KMS-11 (cell line): Measurements from ENCODE around the gene UBE2E2.

ENCODE experiments used
- H2AFZ ChIP-seq: fragments of 200-600 bp; sonication (generic); 2 replicates; pipeline ENCODE4 v1.6.1; 2016; ENCODE audit warnings: antibody characterized with exemption, mixed run types, low read depth
- H3K27ac ChIP-seq: fragments of 200-600 bp; sonication (generic); 2 replicates; pipeline ENCODE4 v1.6.1; 2016; ENCODE audit warnings: mild to moderate bottlenecking, mixed run types
- H3K27me3 ChIP-seq: fragments of 200-600 bp; sonication (generic); 2 replicates; pipeline ENCODE4 v1.6.1; 2017; ENCODE audit warnings: mild to moderate bottlenecking, low read depth, mixed run types, moderate library complexity; ENCODE audit not compliant: insufficient read depth
- H3K36me3 ChIP-seq: fragments of 200-600 bp; sonication (generic); 2 replicates; pipeline ENCODE4 v1.6.1; 2017; ENCODE audit warnings: mild to moderate bottlenecking, mixed run types; ENCODE audit not compliant: insufficient read depth
- H3K4me1 ChIP-seq: fragments of 200-600 bp; sonication (generic); 2 replicates; pipeline ENCODE4 v1.6.1; 2016; ENCODE audit warnings: mild to moderate bottlenecking, low read depth, mixed run types; ENCODE audit not compliant: poor library complexity, severe bottlenecking
- H3K4me2 ChIP-seq: fragments of 200-600 bp; sonication (generic); 2 replicates; pipeline ENCODE4 v1.7.0; 2016; ENCODE audit warnings: mild to moderate bottlenecking, mixed run types
- H3K4me3 ChIP-seq: fragments of 200-600 bp; sonication (generic); IDR thresholded peaks from 2 replicates; pipeline ENCODE4 v1.6.1; 2017; ENCODE audit warnings: low read depth, low read length, mixed read lengths; ENCODE audit not compliant: insufficient read depth
- H3K79me2 ChIP-seq: fragments of 200-600 bp; sonication (generic); 2 replicates; pipeline ENCODE4 v1.6.1; 2016; ENCODE audit warnings: low read depth, mixed run types; ENCODE audit not compliant: insufficient read depth
- H3K9ac ChIP-seq: fragments of 200-600 bp; sonication (generic); 2 replicates; pipeline ENCODE4 v1.6.1; 2016; ENCODE audit warnings: mild to moderate bottlenecking, mixed run types
- H4K20me1 ChIP-seq: fragments of 200-600 bp; sonication (generic); 2 replicates; pipeline ENCODE4 v1.6.1; 2016; ENCODE audit warnings: mild to moderate bottlenecking, mixed run types; ENCODE audit not compliant: insufficient read depth
- TF ChIP-seq, protein P1 (sequence below): fragments of 200-600 bp; sonication (generic); conservative IDR thresholded peaks from 2 replicates; pipeline ENCODE4 v1.6.1; 2017; ENCODE audit warnings: low read depth, mild to moderate bottlenecking, antibody characterized with exemption, low read length, moderate library complexity, mixed read lengths

The UBE2E2 gene

DNA sequence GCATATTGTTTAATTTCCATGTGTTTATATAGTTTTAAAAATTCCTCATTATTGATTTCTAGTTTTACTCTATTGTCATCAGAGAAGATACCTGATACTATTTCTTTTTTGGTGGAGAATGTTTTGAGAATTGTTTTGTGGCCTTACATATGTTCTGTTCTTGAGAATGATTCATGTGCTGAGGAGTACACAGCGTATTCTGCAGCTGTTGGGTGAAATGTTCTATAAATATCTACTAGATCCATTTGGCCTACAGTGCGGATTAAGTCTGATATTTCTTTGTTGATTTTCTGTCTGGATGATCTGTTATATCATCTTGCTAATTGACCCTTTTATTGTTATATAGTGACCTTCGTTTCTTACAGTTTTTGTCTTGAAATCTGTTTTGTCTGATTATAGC, 109.7 kb downstream of the UBE2E2 start:
- Histone ChIP-seq H3K27ac (no peak overlapping the region), H3K4me2 (no peak overlapping the region), H2AFZ (no peak overlapping the region), H3K4me3 (no peak overlapping the region), H3K9ac (no peak overlapping the region), H3K36me3 (no peaks in the 10 kb centered on the region), H3K79me2 (no peaks in the 10 kb centered on the region; the same call in 1 of the 2 replicates), H3K4me1 (no peaks in the 10 kb centered on the region), H3K27me3 (no peaks in the 10 kb centered on the region), H4K20me1 (no peaks in the 10 kb centered on the region)
- TF ChIP-seq, protein P1, sequence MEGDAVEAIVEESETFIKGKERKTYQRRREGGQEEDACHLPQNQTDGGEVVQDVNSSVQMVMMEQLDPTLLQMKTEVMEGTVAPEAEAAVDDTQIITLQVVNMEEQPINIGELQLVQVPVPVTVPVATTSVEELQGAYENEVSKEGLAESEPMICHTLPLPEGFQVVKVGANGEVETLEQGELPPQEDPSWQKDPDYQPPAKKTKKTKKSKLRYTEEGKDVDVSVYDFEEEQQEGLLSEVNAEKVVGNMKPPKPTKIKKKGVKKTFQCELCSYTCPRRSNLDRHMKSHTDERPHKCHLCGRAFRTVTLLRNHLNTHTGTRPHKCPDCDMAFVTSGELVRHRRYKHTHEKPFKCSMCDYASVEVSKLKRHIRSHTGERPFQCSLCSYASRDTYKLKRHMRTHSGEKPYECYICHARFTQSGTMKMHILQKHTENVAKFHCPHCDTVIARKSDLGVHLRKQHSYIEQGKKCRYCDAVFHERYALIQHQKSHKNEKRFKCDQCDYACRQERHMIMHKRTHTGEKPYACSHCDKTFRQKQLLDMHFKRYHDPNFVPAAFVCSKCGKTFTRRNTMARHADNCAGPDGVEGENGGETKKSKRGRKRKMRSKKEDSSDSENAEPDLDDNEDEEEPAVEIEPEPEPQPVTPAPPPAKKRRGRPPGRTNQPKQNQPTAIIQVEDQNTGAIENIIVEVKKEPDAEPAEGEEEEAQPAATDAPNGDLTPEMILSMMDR = no peak

DNA sequence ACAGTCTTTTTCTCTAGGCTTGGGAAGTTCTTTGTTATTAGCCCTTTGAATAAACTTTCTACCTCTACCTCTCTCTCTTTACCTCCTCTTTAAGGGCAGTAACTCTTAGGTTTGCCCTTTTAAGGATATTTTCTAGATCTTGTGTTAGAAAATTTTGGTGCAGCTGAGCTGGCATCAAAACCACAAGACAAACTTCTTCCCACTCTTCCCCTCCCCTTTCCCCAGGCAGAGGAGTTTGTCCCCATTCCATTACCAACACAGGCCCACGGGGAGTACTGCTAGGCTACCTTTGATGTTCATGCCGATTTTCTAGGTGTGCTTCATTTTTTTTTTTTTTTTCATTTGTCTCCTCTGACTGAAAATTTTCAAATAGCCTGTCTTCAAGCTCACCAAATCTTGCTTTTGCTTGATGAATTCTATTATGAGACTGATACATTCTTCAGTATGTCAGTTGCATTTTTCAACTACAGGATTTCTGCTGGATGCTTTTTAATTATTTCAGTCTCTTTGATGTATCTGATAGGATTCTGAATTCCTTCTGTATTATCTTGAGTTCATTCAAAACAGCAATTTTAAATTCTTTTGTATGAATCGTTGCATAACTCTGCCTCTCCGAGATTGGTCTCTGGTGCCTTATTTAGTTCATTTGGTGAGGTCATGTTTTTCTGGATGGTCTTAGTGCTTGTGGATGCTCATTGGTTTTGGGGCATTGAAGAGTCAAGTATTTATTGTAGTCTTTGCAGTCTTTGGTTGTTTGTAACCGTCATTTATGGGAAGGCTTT, 112.0 kb downstream of the UBE2E2 start:
- H3K4me2 ChIP-seq = no peak overlapping the region
- no peak overlapping the region for H3K27ac ChIP-seq
- H2AFZ ChIP-seq = no peak overlapping the region
- no peak overlapping the region for H3K4me3 ChIP-seq
- no peaks in the 10 kb centered on the region for H3K4me1 ChIP-seq
- H3K79me2 ChIP-seq = no peaks in the 10 kb centered on the region; the same call in 1 of the 2 replicates
- TF ChIP-seq, protein P1 = no peak
- H4K20me1 ChIP-seq = no peaks in the 10 kb centered on the region
- H3K9ac ChIP-seq = no peak overlapping the region
- H3K36me3 ChIP-seq = no peaks in the 10 kb centered on the region
- H3K27me3 ChIP-seq = no peaks in the 10 kb centered on the region

DNA sequence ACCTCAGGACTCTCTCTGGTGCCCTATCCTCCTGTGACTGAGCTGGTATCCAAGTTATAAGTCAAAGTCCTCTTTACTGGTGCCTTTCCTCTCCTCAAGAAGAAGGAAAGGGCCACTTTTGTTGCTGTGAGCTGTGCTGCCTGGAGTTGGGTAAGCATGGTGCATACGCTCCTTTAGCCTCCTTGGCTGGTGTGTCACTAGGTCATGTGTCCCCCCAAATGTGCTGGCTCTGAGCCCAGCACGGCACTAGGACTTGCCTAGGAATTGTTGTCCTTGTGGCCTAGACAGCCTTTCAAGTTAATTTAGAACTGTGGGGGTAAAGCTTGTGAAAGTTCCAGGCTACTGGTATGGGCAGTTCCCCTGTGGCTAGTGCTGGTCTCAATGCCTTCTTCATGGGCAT, 113.8 kb downstream of the UBE2E2 start:
- Histone ChIP-seq H3K27me3 (no peaks in the 10 kb centered on the region), H4K20me1 (no peaks in the 10 kb centered on the region), H2AFZ (no peak overlapping the region), H3K79me2 (no peaks in the 10 kb centered on the region; the same call in 1 of the 2 replicates), H3K4me3 (no peak overlapping the region), H3K4me2 (no peak overlapping the region), H3K4me1 (no peaks in the 10 kb centered on the region), H3K36me3 (no peaks in the 10 kb centered on the region), H3K27ac (no peak overlapping the region), H3K9ac (no peak overlapping the region)
- TF ChIP-seq, protein P1 = no peak

DNA sequence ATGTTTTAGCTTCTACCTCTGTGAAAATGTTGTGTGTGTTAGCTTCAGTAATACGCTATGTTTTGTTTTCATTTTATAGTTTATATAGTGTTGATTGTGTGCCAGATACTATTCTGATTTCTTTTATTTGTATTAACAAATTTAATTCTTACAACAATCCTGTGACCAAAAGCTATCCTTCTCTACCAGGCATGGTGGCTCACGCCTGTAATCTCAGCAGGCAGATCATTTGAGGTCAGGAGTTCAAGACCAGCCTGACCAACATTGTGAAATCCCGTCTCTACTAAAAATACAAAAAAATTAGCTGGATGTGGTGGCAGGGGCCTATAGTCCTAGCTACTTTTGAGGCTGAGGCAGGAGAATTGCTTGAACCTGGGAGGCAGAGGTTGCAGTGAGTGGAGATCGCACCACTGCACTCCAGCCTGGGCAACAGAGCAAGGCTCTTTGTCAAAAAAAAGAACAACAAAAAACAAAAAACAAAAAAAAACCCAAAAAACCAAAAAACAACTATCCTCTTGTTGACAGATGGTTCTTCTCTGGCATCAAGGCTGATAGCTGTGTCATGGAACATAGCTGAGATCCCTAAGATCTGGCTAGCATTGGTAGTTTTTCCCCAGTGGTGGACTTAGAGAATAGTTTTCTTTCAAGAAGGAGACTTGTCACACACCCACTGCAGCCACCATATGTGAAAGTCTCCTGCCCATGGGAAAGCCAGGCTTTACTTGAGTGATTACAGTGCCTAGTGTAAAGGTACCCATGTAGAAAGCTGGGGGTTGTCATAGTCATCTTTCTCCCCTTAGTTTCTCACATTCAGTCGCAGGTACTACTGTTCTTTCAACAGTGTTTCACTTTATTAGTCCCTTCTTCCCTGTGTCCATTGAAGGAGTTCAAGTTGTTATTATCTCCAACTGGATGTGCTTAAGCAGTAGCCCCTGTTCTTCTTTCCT, 116.5 kb downstream of the UBE2E2 start:
- TF ChIP-seq, protein P1 = no peak
- H4K20me1 ChIP-seq = no peaks in the 10 kb centered on the region
- no peaks in the 10 kb centered on the region for H3K36me3 ChIP-seq
- peaks cover 6% of the 10 kb centered on the region for H3K4me1 ChIP-seq
- no peak overlapping the region for H3K27ac ChIP-seq
- H3K4me3 ChIP-seq = no peak overlapping the region
- no peak overlapping the region for H2AFZ ChIP-seq
- H3K4me2 ChIP-seq = no peak overlapping the region
- no peaks in the 10 kb centered on the region for H3K27me3 ChIP-seq
- H3K79me2 ChIP-seq = no peaks in the 10 kb centered on the region; the same call in 1 of the 2 replicates
- no peak overlapping the region for H3K9ac ChIP-seq
